NCI-H446 (cell line): ENCODE results near the gene TMEM184B.

ENCODE experiments used
- DNase-seq, 2 experiments: peaks; one replicate each; lab custom pipeline; 2025; lab: John Stamatoyannopoulos, UW

The TMEM184B gene

DNA sequence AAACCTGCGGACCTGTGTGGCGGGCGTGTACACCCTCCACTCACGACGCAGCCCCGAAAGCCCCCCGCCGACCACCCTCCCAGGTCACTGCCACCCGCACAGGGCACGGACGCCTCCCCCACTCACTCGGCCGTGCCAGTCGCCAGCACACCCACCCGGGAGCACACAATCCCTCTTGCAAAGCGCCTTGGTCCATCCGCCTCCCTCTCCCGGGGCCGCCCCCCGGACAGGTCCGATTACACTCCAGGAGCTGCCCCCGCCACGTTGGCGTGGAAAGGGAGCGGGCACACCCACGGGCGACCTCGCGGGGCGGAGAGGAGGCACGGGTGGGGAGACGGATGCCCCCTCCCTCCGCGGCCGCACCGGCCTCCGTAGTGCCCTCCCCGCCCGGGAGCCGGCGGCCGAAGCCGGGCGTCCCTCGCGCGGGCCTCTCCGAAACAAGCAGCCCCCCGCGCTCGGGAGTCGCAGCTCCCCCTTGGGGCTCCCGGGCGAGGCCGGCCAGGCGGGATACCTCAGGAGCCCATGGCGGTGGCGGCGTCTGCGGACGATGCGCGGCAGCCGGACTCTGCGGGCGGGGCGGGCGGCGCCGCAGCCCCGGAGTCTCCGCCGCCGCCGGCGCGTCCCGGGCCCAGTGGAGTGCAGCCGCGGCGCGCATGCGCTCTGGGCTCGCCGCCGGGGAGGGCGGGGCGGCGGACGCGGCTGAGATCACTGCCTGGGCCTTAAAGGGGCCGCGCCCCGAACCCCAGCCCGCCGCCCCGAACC, at the start of gene TMEM184B:
TSS of gene TMEM184B (minus strand) at position 638 of the 762 bp plus-strand sequence. CDS start 25,049 bp downstream, outside the sequence.
- DNase-seq: peak; percentile 29 to 77

DNA sequence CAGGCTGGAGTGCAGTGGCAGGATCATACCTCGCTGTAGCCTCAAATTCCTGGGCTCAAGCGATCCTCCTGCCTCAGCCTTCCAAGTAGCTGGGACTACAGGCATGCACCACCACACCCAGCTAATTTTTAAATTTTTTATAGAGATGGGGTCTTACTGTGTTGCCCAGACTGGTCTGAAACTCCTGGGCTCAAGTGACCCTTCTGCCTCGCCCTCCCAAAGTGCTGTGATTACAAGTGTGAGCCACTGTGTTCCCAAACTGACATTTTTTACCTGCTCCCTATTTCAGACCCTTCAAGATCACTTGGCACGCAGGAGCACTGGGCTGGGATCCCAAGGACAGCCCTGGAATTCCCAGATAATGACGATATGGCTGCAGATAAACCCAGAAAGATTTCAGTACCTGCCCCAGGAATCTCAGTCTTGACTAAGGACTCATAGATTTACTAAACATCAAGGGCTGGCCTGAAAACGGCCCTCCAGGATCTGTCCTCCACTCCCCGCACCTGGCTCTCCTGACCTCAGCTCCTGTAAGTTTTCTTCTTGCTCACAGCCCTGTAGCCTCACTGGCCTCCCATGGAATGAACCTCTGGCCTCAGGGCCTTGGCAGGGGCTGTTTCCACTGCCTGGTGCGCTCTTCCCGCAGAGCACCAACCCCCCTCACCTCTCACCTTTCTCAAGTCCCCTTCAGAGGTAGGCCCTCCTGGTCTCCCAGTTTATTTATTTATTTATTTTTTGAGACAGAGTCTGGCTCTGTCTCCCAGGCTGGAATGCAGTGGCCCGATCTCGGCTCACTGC, 48.0 kb upstream of the TMEM184B start:
- DNase-seq: no peak

DNA sequence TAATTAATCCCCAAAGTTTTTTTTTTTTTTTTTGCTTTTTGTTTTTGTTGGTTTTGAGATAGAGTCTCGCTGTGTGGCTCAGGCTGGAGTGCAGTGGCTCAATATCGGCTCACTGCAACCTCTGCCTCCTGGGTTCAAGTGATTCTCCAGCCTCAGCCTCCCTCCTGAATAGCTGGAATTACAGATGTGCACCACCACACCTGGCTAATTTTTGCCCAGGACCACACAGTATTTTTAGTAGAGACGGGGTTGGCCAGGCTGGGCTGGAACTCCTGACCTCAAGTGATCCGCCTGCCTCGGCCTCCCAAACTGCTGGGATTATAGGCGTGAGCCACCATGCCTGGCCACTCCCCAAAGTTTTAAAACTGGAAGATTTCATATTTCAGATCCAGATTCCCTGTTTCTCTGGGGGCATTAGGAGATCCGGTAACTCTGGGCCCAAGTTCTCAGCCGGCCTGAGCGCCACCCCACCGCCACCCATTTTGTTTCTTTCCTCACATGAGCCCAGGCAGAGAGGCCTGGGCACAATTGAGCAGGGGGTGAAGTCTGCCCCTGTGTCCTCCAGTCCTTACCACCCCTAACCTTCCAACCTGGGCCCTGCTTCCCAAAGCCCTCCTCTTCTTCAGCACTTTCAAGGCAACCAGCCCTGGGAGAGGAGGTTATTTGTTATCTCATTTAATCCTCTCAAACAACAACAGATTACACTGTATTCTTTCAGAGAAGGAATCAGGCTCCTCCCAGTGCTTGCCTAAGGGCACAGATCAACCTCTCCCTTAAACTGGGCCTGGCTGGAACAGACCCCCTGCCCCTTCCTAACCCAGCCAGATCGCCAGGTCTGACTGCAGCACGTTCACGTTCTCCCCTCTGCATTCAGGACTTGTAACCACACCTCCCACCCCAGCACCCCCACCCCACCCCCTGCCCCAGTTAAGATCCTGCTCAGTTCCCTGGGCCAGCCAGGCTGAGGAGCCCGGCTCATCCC, 46.3 kb upstream of the TMEM184B start:
- DNase-seq: no peak

DNA sequence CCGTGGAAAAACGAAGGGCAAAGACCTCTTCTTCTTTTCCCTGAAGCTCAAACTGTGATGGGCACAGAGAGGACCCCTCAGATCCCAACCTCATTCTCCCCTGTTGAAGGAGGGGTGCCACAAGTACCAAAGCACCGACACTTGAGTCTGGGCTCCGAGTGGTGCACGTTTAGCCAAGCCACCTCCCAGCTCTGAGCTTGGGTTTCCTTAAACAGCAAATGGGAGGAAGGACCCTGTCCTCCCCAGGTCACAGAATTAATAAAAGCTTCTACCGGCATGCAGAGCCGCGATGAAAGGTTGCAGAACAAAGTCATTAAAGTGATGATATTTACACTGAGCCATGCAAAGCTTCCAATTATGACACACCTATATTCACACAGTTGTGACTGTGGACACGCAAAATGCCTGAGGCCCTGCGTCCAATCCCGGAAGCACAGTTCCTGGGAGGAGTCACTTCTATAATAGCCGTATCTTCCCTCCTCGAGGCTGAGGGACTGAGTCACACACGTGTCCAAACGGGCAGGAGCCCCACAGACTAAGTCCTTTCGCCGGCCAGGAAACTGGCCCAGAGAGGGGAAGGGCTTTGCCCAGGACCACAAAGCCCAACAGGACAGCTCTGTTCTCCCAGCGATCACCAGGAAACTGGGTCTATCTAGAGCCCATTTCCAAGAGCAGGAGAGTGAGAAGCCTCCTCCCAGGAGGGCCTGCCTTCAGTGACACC, 45.3 kb upstream of the TMEM184B start:
- DNase-seq: peak in 1 of 2 experiments; percentile 13

DNA sequence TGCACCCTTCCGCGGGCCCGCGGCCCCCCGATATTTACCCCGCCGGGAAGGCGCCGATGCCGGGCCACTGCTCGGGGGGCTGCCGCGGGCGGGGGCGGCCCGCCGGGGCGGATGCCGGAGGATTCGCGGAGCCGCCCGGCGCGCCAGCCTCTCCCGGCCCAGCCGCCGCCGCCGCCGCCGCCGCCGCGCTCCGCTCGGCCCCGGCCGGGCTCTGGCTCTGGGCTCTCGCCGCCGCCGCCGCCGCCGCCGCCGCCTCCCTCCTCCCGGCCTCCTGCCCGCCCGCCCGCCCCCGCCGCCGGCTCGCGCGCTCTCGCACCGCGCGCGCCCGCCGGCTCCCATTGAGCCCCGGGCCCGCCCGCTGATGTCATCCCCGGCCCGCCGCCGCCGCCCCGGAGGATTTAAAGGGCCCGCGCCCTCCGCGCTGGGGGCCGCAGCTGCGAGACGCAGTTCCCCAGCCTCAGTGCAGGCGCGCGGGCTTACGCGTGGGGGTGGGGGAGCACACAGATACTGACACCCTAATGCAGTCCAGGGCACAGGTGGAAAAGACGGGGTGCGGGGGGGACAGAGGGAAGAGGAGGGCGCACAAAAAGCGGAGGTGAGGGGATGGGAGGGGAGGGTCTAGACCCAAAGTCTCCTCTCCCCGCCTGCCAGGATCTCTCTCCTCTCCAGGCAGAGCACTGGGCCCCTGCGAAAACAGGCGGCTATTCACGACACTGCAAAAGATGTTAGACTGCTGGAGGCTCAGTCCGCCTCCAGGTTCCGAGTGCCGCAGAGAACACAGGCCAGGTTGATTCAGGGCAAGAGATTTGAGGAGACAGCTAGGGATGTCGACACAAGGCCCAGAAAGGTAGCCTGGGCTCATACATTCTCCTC, 44.5 kb upstream of the TMEM184B start, which contains the start of gene CSNK1E:
TSS of gene CSNK1E (minus strand) at position 312 of the 873 bp plus-strand sequence. CDS start 3,276 bp downstream, outside the sequence.
- DNase-seq: peak in 1 of 2 experiments; percentile 71

DNA sequence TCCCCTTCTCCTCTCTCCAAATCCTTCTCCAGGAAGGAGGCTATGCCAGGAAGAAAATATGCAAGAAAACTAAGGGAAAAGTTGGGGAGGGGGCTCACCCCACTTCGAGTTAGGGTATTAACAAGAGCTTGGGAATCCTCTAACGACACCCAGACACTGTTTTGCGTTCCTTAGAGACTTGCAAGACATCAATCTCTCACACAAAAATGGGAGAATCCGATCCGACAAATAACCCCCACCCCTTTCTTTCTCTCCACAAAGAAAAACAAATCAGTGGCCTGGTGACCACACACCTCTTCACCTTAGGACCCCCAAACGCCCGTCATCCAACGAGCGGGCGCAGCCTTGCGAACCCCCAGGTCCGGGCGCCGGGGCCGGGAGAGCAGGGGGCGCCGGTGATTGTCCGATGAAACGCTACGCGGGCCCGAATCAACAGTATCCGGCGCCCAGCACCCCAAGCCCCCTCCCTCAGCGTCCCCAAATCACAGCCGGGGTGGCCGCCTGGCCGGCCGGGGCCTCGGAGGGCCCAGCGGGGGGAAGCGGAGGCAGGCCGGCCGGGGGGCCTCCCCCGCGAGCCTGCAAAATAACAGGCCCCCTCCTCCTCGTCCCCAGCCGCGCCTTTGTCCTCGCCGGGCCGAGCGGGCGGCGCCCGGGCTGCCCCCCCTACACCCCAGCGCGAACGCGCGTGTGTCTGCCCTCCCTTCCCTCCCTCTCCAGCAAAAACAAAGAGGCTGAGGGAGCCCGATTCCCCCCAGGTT, 43.7 kb upstream of the TMEM184B start:
- peak in 1 of 2 experiments; percentile 28 for DNase-seq

DNA sequence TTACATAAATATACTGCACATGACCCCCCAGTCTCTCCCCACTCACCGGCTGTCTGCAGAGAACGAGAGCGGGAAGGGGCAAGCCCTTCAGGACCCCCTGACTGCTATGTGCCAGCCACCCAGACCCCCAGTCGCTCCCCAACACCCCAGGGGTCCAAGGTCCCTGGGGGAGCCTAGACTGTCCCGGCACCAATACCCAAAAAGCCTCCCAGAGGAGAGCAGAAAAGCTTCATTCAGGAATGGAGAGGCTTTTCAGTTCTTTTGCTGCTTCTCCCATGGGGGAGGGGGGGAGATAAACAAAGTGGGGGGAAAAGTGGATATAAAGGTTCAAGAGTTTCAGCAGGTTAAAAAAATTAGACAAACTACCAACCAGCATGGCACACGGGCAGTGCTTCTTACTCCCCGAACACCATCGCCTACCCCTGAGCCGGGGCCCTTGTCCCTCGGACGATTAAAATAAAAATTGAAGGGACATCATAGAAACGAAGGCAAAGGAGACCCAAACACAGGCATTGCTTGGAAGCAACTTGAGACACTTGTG, 43.1 kb upstream of the TMEM184B start:
- DNase-seq: no peak

DNA sequence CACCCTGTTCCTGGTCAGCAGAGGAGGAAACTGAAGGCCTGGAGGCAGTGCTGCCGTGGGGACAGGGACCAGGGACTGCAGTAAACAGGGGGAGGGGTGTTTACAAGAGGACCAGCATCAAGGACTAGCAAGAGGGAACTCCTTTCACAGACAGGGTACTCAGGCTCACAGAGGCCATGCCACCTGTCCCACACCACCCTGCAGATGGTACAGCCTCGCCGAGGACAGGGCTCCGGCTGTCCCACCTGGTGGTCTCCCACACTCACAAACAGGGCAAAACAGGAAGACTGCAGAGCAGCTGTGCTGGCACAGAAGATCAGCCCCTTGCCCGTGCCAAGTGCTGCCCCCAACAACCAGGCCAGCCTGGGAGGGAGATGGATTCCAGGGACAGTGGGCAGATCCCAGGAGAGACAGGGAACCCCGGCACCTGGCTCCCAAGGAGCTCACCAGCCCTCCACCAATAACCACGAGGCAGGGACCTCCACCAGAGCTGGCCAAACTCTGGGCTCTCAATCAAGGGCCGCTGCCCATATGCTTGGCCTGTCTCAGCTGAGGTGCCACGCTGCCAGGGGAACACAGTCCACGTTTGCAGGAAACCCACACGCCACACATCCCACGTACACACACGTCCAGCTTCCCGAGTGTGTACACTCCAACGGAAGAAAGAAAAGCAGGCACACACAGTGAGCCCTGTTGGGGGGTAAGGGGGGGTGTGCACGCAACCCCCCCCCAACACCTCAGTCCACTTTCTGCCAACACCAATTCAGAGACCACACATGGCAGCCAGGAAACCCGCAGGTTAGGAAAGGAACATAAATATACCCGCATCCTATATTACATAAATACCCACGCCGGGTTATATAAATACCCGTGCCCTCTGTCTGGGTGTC, 42.4 kb upstream of the TMEM184B start:
- peak in 1 of 2 experiments; percentile 18 for DNase-seq

DNA sequence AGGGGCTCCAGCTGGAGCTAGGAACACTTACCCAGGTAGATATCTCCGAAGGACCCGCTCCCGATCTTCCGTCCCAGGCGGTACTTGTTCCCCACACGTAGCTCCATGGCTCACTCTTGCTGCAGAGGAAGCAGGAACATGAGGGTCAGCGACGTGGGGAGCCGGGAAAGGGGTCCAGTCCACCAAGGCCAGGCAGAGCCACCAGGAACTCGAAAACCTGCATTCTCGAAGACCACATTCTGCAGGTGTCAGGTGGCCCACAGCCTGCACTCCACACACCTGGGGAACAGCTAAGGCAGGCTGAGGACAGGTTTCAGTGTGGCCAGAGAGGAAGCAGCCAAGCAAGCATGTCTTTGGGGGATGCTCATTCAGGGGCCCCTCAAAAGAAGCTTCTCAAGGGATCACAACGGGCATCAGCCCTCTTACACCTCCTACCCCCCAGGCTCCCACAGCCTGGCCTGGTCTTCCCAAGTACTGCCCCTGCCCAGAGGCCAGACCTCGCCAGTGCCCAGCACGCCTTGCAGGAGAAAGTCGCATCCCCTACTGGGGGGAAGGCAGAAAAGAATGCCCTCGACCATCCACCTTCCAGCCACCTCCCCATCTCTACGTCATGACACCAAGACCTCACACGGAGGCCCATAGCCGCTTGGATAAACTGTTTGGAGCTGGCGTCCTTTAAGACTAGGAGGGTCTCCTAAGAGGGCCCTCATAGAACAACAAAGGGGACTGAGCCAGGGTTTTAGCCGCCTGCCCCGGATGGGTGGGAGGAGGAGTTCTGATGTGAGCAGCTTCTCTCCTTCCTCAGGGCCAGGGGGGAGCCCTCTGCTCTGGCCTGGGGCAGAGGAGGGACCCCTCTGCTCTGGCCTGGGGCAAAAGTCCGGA, 41.5 kb upstream of the TMEM184B start:
- no peak for DNase-seq

DNA sequence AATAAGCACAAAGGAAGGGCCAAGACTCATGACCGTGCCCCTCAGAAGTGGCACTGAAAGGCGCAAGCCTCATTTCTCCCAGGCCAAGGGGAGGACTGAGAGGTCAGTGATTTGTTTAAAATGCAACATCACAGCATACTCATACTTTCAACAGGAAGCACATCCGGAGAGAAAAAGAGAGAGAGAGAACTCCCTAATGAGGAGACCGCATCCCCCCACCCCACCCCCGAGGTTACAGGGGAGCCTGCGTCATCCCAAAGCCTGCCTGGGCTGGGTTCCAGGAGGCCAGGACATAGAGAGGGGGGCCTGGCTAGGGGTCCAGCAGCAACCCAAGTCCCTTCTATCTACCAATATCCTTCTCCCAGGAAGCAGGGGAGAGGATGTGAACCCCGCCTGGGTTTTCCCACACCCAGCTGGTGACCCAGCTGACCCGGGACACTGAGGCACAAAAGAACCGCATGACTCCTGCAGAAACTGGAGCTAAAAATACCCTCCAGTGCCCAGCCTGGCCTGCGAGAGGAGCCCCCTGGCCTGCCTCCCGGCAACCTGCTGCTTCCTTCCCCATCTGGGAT, 40.7 kb upstream of the TMEM184B start:
- DNase-seq: no peak

DNA sequence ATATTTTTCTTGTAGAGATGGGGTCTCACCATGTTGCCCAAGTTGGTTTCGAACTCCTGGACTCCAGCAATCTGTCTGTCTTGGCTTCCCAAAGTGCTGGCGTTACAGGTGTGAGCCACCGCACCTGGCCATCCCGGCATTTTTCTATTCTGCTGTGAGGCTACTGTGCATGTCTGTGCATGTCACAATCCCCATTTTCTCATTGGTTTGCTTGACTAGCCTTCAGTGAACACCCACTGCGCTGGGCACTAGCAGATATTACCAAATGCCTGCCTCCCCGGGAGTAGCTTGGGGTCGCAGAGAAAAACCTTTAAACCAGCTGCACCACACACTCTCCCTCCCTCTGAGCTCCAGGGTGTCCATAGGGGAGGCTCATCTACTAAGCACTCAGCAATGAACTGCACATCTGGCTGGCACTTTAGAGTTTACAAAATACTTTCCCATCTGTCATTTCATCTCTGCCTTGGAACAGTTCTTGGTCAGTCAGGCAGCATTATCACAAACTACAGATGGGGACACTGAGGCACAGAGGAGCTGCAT, 39.5 kb upstream of the TMEM184B start:
- no peak for DNase-seq

DNA sequence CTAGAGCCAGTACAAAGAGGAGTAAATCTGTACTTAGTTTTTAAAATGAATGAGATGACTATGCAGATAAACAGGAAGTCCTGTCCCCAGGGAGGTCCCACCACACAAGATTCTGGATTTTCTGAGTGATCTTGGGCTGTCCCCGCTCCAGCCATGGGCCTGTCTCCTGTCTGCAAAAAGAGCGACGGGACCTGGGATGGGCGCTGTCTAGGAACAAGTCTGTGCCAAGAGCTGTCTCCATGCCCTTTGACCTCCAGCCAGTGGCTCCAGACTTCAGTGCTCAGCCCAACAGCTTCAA, 38.5 kb upstream of the TMEM184B start:
- DNase-seq: no peak

DNA sequence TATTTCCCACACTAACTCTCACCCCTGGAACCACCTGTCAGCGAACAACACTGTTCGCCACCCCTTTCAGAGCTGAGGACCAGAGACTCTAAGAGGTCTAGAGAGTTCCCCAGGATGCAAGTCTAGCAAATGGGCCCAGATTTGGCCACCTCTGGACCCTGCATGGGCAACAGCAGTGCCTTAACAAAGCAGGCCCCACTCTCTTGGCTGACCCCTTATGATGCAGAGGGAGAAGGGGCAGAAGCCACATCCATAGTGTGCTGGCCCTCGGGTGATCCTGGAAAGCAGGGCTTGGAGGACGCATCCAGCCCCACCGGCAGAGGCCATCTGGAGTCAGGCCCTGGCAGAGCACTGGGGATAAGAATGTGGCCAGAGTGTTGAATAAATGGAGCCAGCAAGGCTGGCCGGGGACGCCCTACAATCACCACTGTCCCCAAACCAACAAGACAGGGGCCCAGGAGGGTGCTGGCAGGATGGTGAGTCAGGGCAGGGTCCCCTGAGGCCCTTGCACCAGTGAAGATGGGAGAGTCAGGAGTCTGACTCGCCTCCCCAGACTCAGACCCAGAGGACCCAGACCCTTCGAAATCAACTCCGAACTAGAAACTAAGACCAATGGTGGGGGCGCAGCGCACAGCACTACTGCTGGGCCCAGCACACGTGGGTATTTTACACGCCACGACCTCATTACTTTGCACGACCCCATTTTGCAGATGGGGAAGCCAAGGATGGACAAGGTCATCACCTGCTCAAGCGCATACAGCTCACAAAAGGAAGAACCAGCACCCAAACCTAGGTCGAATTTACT, 37.9 kb upstream of the TMEM184B start:
- no peak for DNase-seq

DNA sequence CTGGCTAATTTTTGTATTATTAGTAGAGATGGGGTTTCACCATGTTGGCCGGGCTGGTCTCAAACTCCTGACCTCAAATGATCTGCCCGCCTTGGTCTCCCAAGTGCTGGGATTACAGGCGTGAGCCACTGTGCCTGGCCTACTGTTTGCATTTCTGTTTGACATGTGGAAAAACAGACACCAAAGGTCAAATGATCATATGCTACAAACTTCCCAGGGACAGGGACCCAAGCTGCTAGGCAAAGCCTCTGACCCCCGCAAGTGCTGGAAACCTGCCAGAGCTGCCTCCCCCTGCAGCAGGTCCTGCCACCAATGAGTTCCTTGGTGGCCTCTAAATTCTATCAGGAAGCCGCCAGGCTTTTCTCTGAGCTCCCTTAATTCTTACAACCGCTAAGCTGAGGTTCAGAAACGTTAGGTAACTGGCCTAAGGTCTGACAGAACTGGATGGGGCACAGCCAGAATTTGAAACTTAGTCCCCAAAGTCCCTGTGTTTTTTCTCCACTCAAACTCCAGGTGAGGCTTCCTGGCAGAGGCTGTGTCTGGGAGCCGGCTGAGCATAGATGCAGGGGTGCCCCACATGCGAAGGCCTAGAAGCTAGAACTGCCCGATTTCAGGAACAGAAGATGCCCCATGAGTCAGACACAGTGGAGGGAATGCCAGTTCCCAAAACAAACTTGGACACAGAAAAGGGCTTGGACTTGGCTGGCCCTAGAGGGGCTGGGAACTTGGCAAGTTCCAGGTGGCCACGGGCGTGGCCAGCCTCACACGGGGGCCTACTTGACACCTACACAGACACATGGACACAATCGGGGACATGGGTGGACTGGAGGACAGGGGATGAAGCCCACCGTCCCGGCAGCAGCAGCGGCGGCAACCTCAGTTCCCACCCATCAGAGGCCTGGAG, 37.1 kb upstream of the TMEM184B start:
- peak in 1 of 2 experiments; percentile 25 for DNase-seq
